Endothelial cell of umbilical vein (primary cell): ENCODE data around the gene PRDM13. TPM values are rescaled to one million over a fixed set of nuclear protein-coding genes. Genes with fewer than 3 reads are reported as not detected.

Source experiments
- BruUV-seq: library from RNA; stranded (reverse); fragments of 400-500 nt; replicated peaks from 2 replicates; lab custom pipeline; 2021; lab: Mats Ljungman, UMichigan
- CTCF ChIA-PET: fragments of 300-600, 350-600 bp; sonication (Branson Sonifier 250); formaldehyde crosslinking; loops from one replicate; lab custom pipeline; 2021; ENCODE audit warnings: antibody characterized with exemption, inconsistent platforms; lab: Charles Lee
- POLR2A ChIA-PET: fragments of 300-600, 350-600 bp; sonication (Branson Sonifier 250); formaldehyde crosslinking; loops from one replicate; lab custom pipeline; 2021; ENCODE audit warnings: antibody characterized with exemption, inconsistent platforms; lab: Charles Lee
- DNase-seq: peaks from one replicate; pipeline ENCODE4 v3.0.0-alpha.2; 2011; ENCODE audit warnings: low read depth, low spot score
- FAIRE-seq: peaks from 2 replicates; lab custom pipeline; 2011; peaks lifted over from hg19 to GRCh38; lab: Jason Lieb, UNC
- H2AFZ ChIP-seq: 2 replicates; pipeline ENCODE4 v1.6.0; 2012; ENCODE audit warnings: low read depth, low read length, control low read depth, inconsistent platforms
- H3K27ac ChIP-seq: 2 replicates; pipeline ENCODE4 v1.5.1; 2011; ENCODE audit warnings: low read depth, mild to moderate bottlenecking, control low read depth, low read length, moderate library complexity; ENCODE audit not compliant: insufficient read depth
- H3K27me3 ChIP-seq, 2 experiments: 2 replicates each; pipeline versions ENCODE4 v1.6.0 to v1.6.1; 2011; ENCODE audit warnings: low read length in 2 of 2, mixed read lengths in 1 of 2; ENCODE audit not compliant: control insufficient read depth in 2 of 2, insufficient read depth in 2 of 2
- H3K36me3 ChIP-seq, 2 experiments: 2 replicates in 1 of 2; 3 replicates in 1 of 2; pipeline ENCODE4 v1.5.1; 2011; ENCODE audit warnings: low read length in 2 of 2, mild to moderate bottlenecking in 1 of 2, moderate library complexity in 1 of 2; ENCODE audit not compliant: control insufficient read depth in 2 of 2, insufficient read depth in 2 of 2; ENCODE audit errors: extremely low read depth in 1 of 2
- H3K4me1 ChIP-seq: 3 replicates; pipeline ENCODE4 v1.5.1; 2011; ENCODE audit warnings: mild to moderate bottlenecking, low read length; ENCODE audit not compliant: control insufficient read depth, insufficient read depth; ENCODE audit errors: extremely low read depth
- H3K4me2 ChIP-seq: 2 replicates; pipeline ENCODE4 v1.6.1; 2011; ENCODE audit warnings: low read length, control low read depth, mixed read lengths; ENCODE audit not compliant: insufficient read depth
- H3K4me3 ChIP-seq, 3 experiments: fragments of 200-600 bp in 1 of 3; sonication (generic), shearing (Covaris generic) in 1 of 3; replicated peaks in 1 of 3; 2 replicates each; pipeline ENCODE4 v1.5.1; 2011 to 2016; ENCODE audit warnings: control low read depth in 3 of 3, low read length in 3 of 3, mild to moderate bottlenecking in 2 of 3, inconsistent platforms in 1 of 3, low read depth in 1 of 3, moderate library complexity in 1 of 3; ENCODE audit not compliant: insufficient read depth in 1 of 3
- H3K79me2 ChIP-seq: 2 replicates; pipeline ENCODE4 v1.6.0; 2012; ENCODE audit warnings: low read length, inconsistent platforms; ENCODE audit not compliant: control insufficient read depth, insufficient read depth
- H3K9ac ChIP-seq: replicated peaks from 2 replicates; pipeline ENCODE3; 2011; ENCODE audit warnings: low read length, control low read depth; ENCODE audit not compliant: insufficient read depth; ENCODE audit errors: extremely low read depth
- H3K9me1 ChIP-seq: replicated peaks from 3 replicates; pipeline ENCODE4 v1.6.0; 2011; ENCODE audit warnings: mild to moderate bottlenecking, low read length; ENCODE audit not compliant: control insufficient read depth, insufficient read depth; ENCODE audit errors: extremely low read depth
- H3K9me3 ChIP-seq: replicated peaks from 2 replicates; pipeline ENCODE4 v1.5.1; 2012; ENCODE audit warnings: low read length, inconsistent platforms; ENCODE audit not compliant: control insufficient read depth, insufficient read depth
- H4K20me1 ChIP-seq: replicated peaks from 2 replicates; pipeline ENCODE3; 2011; ENCODE audit warnings: mild to moderate bottlenecking, low read length; ENCODE audit not compliant: control insufficient read depth, insufficient read depth; ENCODE audit errors: extremely low read depth
- EZH2 ChIP-seq: IDR thresholded peaks from 2 replicates; pipeline ENCODE4 v1.6.1; 2012; ENCODE audit warnings: borderline replicate concordance, low read depth, mild to moderate bottlenecking, moderate library complexity, low read length, inconsistent platforms; ENCODE audit not compliant: severe bottlenecking
- JUN ChIP-seq: IDR thresholded peaks from 2 replicates; pipeline ENCODE4 v1.6.1; 2011; ENCODE audit warnings: borderline replicate concordance, low read depth; ENCODE audit not compliant: insufficient read length, insufficient read depth
- MYC ChIP-seq: IDR thresholded peaks from one replicate; pipeline ENCODE4 v1.6.1; 2011; ENCODE audit warnings: mild to moderate bottlenecking, low read depth, low read length
- dilution Hi-C: fragments of 300-500 bp; cut with MboI; formaldehyde crosslinking; loops from one replicate; pipeline ENCODE4 v1.15.0; 2019; ENCODE audit warnings: low sequenced_read_pairs; ENCODE audit not compliant: extremely low pct_ligation_motif_present
- intact Hi-C: fragments of 100-400 bp; cut with micrococcal nuclease; formaldehyde crosslinking; loops from one replicate; pipeline ENCODE4 v1.10.0; 2022
- polyA plus RNA-seq, 4 experiments: library from polyadenylated mRNA; depleted of rRNA in 3 of 4; stranded (reverse) in 3 of 4; unstranded in 1 of 4; fragments of >200 nt; gene quantifications; 2 replicates each; pipeline versions ENCODE4 v1.2.1 to v1.2.3, GENCODE V29; 2011 to 2012; ENCODE audit warnings: missing spikeins in 1 of 4
- total RNA-seq: library from RNA; stranded (reverse); gene quantifications from 2 replicates; pipeline ENCODE4 v1.2.3, GENCODE V29; 2021
- TF ChIP-seq, protein P1 (sequence below), 2 donors: IDR thresholded peaks; 1 replicate in 1 of 2; 2 replicates in 1 of 2; pipeline ENCODE4 v1.5.1; 2011; ENCODE audit warnings: low read length in 2 of 2, mild to moderate bottlenecking in 2 of 2, moderate library complexity in 2 of 2, control low read depth in 1 of 2, inconsistent platforms in 1 of 2, low read depth in 1 of 2; ENCODE audit not compliant: insufficient read depth in 1 of 2; ENCODE audit errors: extremely low read depth in 1 of 2

The PRDM13 gene
- total and polyA plus RNA-seq, 2 donors (not counting 3 experiments of a cell fraction or from before 2014, with no cell fraction given) = not detected

DNA sequence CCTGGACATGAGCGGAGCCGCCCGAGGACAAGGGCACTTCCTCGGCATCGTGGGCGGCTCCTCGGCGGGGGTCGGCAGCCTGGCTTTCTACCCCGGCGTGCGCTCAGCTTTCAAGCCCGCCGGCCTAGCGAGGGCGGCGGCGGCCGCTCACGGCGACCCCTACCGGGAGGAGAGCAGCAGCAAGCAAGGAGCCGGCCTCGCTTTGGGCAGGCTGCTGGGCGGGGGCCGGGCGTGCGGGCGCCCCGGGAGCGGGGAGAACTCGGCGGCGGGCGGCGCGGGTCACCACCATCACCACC lies 6.7 kb downstream of the PRDM13 start:
- Histone ChIP-seq H3K9me3 (no peaks in the 10 kb centered on the region), H3K4me1 (peaks cover 6% of the 10 kb centered on the region), H3K9ac (no peak overlapping the region), H3K36me3 (no peaks in the 10 kb centered on the region), H3K27me3 (peaks cover 72 to 98% of the 10 kb centered on the region in 2 experiments), H3K9me1 (no peaks in the 10 kb centered on the region), H3K27ac (no peak overlapping the region), H3K4me2 (peak overlapping the region; percentile 33), H3K4me3 (peak overlapping the region in 1 of 3 experiments; percentile 23), H2AFZ (peak overlapping the region; percentile 78), H4K20me1 (no peaks in the 10 kb centered on the region), H3K79me2 (no peaks in the 10 kb centered on the region)
- ChIA-PET CTCF (interaction anchor here (0.8 to 1.7 kb wide), 3 partner anchors 9 to 146 kb away, joined by 3 to 7 read pairs (median 7); no protein-coding TSS in a partner anchor), POLR2A (no interaction called here)
- no TSS peak for BruUV-seq
- FAIRE-seq (no peak), DNase-seq (no peak)
- intact Hi-C loops = loop anchor here (2.0 kb wide), 1 partner anchor 93 kb away; no protein-coding TSS in a partner anchor
- TF ChIP-seq, protein P1, sequence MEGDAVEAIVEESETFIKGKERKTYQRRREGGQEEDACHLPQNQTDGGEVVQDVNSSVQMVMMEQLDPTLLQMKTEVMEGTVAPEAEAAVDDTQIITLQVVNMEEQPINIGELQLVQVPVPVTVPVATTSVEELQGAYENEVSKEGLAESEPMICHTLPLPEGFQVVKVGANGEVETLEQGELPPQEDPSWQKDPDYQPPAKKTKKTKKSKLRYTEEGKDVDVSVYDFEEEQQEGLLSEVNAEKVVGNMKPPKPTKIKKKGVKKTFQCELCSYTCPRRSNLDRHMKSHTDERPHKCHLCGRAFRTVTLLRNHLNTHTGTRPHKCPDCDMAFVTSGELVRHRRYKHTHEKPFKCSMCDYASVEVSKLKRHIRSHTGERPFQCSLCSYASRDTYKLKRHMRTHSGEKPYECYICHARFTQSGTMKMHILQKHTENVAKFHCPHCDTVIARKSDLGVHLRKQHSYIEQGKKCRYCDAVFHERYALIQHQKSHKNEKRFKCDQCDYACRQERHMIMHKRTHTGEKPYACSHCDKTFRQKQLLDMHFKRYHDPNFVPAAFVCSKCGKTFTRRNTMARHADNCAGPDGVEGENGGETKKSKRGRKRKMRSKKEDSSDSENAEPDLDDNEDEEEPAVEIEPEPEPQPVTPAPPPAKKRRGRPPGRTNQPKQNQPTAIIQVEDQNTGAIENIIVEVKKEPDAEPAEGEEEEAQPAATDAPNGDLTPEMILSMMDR (IDR thresholded peaks at IDR 0.05; ENCODE audit: extremely low read depth in 1 of 2, insufficient read depth in 1 of 2, low read depth in 1 of 2, low read length in 2 of 2) = peak; percentile 26 to 76
- no peak for TF ChIP-seq JUN
- dilution Hi-C loops = no loop called here

DNA sequence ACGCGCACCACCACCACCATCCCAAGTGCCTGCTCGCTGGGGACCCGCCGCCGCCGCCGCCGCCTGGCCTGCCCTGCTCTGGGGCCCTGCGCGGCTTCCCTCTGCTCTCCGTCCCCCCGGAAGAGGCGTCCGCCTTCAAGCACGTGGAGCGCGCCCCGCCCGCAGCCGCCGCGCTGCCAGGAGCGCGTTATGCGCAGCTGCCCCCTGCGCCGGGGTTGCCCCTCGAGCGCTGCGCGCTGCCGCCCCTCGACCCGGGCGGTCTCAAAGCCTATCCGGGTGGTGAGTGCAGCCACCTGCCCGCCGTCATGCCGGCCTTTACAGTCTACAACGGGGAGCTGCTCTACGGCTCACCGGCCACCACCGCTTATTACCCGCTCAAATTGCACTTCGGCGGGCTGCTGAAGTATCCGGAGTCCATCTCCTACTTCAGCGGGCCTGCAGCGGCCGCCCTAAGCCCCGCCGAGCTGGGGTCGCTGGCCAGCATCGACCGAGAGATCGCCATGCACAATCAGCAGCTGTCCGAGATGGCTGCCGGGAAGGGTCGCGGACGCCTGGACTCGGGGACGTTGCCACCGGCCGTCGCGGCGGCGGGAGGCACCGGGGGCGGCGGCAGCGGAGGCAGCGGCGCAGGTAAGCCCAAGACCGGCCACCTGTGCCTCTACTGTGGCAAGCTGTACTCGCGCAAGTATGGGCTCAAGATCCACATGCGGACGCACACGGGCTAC lies 7.2 kb downstream of the PRDM13 start:
- ChIA-PET CTCF (interaction anchor here (0.6 to 1.7 kb wide), 4 partner anchors 9 to 146 kb away, joined by 3 to 7 read pairs (median 5); no protein-coding TSS in a partner anchor), POLR2A (no interaction called here)
- peaks cover 6% of the 10 kb centered on the region for H3K4me1 ChIP-seq
- no peaks in the 10 kb centered on the region for H3K9me1 ChIP-seq
- BruUV-seq = no TSS peak
- H3K9ac ChIP-seq = no peak overlapping the region
- H3K36me3 ChIP-seq = no peaks in the 10 kb centered on the region
- H3K27ac ChIP-seq = no peak overlapping the region
- no peaks in the 10 kb centered on the region for H3K9me3 ChIP-seq
- H3K4me3 ChIP-seq = peak overlapping the region in 1 of 3 experiments; percentile 23
- no peak for DNase-seq
- H3K79me2 ChIP-seq = no peaks in the 10 kb centered on the region
- dilution Hi-C loops = no loop called here
- peak; percentile 88 for TF ChIP-seq EZH2
- no peak for TF ChIP-seq MYC
- peak overlapping the region; percentile 15 for H2AFZ ChIP-seq
- no peak for FAIRE-seq
- no peaks in the 10 kb centered on the region for H4K20me1 ChIP-seq
- intact Hi-C loops = loop anchor here (2.0 kb wide), 2 partner anchors 93 to 145 kb away; no protein-coding TSS in a partner anchor
- H3K4me2 ChIP-seq = peak overlapping the region; percentile 34
- H3K27me3 ChIP-seq = peaks cover 70 to 98% of the 10 kb centered on the region in 2 experiments
